Activated CD8-positive, alpha-beta memory T cell treated with anti-CD3 and anti-CD28 coated beads, Interleukin-2, amount 50 U/mL, for 24 hours (primary cell): ENCODE measurements around the gene PRR5.
A peak's percentile ranks its signal among the peaks of the same experiment; 100 is the strongest.
"Not testable (repeated sequence)": the region's sequence is repeated elsewhere in the genome, so short reads cannot be mapped to it uniquely, and the experiment has no call there.

Source experiments
- DNase-seq: peaks from one replicate; pipeline ENCODE4 v3.0.0-alpha.2; 2020; ENCODE audit errors: extremely low read depth

Gene PRR5

GRCh38 chr22:44701824-44702478 is at the start of gene PRR5:
Gene PRR5, plus strand, starts transcription at chr22:44702204. Its CDS starts 271 bp downstream, at chr22:44702475.
- peak; percentile 34 for DNase-seq

- DNase-seq: not testable (repeated sequence)
Measured at GRCh38 chr22:44652866-44653265, 49.1 kb upstream of the PRR5 start.

GRCh38 chr22:44658311-44658953 is 43.6 kb upstream of the PRR5 start:
- no peak for DNase-seq

GRCh38 chr22:44659140-44659539 is 42.9 kb upstream of the PRR5 start:
- DNase-seq: no peak

- no peak for DNase-seq
Measured at GRCh38 chr22:44660051-44660830, 41.8 kb upstream of the PRR5 start.

GRCh38 chr22:44661070-44661469 is 40.9 kb upstream of the PRR5 start:
- DNase-seq: no peak

GRCh38 chr22:44661659-44662569 is 40.1 kb upstream of the PRR5 start:
- no peak for DNase-seq

GRCh38 chr22:44663256-44663999 is 38.6 kb upstream of the PRR5 start:
- no peak for DNase-seq

- no peak for DNase-seq
Measured at GRCh38 chr22:44664149-44664548, 37.9 kb upstream of the PRR5 start.

GRCh38 chr22:44665115-44665514 is 36.9 kb upstream of the PRR5 start:
- no peak for DNase-seq

GRCh38 chr22:44666207-44666585 is 35.8 kb upstream of the PRR5 start:
- DNase-seq: no peak

- DNase-seq: no peak
Measured at GRCh38 chr22:44667276-44667675, 34.7 kb upstream of the PRR5 start.

- DNase-seq: no peak
Measured at GRCh38 chr22:44667829-44668189, 34.2 kb upstream of the PRR5 start.

- no peak for DNase-seq
Measured at GRCh38 chr22:44668190-44668885, 33.7 kb upstream of the PRR5 start.

GRCh38 chr22:44668886-44669521 is 33.0 kb upstream of the PRR5 start:
- DNase-seq: no peak

GRCh38 chr22:44669561-44669976 is 32.4 kb upstream of the PRR5 start:
- DNase-seq: no peak

GRCh38 chr22:44670220-44670988 is 31.6 kb upstream of the PRR5 start:
- no peak for DNase-seq

GRCh38 chr22:44671742-44672141 is 30.3 kb upstream of the PRR5 start:
- no peak for DNase-seq

- no peak for DNase-seq
Measured at GRCh38 chr22:44672632-44673031, 29.4 kb upstream of the PRR5 start.
